ENCODE measurements around the gene POM121.
"Not testable (repeated sequence)": the region's sequence is repeated elsewhere in the genome, so short reads cannot be mapped to it uniquely, and the experiment has no call there.

DNA sequence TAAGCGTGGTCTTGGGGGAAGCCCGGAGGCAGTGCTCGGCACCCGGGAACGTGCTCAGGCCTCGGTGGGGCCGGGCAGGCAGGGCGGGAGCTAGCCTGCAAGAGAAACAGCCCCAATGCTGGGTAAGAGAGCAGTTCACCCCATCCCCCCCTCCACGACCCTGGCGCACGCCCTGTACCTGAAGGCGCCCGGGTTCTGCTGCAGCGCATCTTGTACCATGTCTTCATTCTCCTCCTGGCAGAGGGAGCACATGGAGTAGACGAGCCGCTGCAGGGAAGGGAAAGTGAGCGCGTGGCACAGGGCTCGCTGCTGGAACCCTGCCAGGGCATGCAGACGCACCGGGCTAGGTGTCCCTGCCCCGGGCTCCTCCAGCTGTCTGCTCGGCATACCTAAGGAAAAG lies 23.8 kb downstream of the POM121 start:
- TF ChIP-seq CTCF (IDR thresholded peaks at IDR 0.05 in 4 of 5, conservative IDR thresholded peaks at IDR 0.05 in 1 of 5); POLR2A (IDR thresholded peaks at IDR 0.05): not testable (repeated sequence)
